Activated CD4-positive, CD25-positive, alpha-beta regulatory T cell (primary cell): ENCODE data around the gene RNF19B.

ENCODE experiments used
- DNase-seq, 4 experiments: peaks; one replicate each; lab custom pipeline; 2025; lab: John Stamatoyannopoulos, UW

RNF19B gene

DNA sequence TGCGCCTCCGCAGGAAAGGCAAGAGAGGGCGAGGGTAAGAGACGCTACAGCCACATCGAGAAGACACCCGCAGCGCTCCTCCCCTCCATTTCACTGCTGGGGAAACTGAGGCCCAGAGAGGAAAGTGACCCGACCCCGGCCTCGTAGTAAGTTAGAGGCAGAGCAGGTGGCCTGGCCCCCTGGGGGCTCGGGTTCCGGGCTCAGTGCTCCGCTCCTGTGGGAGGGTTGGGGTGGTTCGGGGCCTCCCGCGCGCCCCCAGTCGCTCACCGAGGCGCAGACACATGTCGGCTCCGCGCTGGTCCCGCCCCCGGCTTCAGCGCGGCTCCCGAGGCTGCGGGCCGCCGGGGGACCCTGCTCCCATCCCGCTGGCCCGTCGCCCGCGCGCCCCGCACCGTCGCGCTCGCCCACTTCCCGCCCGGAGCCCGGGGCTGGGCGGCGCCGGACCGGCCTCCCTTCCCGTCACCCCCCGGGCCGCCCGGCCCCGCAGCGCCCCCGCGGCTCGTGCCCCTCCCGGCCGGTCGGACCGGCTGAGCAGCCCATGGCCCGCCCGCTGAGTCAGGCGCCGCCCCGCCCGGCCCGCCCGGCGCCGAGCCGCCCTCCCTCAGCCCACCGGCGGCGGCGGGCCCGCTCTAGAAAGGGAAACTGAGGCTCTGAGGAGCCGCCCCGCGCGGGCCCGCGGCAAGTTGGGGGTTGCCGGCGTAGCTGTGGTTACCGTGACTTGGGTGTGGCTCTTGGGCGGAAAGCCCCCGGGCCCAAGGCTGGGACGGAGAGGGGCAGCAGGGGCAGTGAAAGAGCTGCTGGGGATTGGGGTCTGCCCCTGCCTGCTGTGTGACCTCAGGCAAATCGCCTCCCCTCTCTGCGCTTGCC, 63.4 kb downstream of the RNF19B start, which contains the start of gene TMEM54:
Gene TMEM54, minus strand, starts transcription at position 434 of the 867 bp plus-strand sequence. Its CDS starts 151 bp downstream, at position 283.
- no peak for DNase-seq

DNA sequence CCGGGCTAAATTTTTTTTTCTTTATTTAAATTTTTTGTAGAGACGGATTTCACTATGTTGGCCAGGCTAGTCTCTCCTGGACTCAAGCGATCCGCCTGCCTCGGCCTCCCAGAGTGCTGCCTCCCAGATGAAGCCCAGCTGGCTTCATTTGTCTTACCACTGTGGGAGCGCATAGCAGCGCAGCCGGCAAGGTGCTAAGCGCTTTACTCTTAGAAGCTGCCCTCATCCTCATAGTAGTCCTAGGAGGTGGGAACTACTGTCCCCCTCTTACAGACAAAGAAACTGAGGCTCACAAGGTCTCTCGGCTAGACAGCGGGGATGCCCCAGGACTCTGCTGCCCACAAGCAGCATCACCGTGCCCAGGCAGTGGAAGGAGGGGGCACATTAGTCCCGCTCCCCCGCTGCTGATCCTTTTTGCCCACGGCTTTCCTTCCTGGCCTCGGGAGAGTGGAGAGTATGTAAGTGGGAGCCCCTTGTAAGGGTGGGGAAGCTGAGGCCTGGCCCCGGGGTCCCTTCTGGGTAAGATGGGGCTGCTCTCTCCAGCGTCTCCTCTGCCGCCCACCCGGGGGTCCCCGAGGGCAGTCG, 64.1 kb downstream of the RNF19B start:
- DNase-seq, result no peak

DNA sequence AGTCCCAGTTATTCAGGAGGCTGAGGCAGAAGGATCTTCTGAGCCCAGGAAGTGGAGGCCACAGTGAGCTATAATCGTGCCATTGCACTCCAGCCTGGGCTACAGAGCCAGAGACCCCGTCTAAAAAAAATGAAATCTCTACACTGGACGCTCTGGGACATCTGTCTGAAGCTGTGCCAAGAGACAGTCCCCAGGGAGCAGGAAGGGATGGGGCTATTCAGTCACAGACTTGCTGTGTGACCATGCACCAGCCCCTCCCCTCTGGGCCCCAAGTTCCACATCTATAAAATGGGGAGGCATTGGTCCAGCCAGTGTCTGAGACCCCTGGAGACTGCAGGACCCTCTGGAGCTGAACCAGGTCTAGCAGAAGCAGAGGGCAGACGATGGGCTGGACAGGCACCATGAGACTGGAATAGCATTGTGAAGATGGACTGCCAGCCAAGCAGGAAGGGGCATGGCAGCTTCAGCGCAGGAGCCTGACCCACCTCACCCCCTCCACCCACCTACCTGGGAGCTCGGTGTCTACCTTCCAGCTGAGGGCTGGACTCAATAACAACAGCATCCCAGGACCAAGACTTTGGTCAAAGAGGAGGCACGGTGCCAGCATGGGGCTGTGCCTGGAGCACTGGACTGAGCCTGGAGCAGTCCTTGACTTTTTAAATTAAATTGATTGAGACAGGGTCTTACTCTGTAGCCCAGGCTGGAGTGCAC, 64.9 kb downstream of the RNF19B start:
- no peak for DNase-seq

DNA sequence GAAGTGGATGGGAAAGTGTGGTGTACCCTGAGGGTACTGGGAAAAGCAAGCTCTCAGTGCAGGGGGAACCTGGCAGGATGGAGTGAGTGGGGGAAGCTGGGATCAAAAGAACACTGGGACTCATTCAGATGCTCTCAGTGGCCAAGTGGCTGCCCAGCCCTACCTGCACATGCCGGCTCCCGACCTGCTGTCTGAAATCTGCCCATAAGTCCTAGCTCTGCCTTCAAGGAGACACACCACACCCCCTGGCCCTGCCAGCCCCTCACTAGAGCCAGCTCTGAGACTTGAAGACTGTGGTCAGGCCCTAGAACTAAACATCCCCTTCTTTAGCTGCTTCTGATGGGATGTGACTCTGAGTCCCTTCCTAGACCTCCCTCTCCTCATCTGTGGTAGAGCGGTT, 65.7 kb downstream of the RNF19B start:
- no peak for DNase-seq

DNA sequence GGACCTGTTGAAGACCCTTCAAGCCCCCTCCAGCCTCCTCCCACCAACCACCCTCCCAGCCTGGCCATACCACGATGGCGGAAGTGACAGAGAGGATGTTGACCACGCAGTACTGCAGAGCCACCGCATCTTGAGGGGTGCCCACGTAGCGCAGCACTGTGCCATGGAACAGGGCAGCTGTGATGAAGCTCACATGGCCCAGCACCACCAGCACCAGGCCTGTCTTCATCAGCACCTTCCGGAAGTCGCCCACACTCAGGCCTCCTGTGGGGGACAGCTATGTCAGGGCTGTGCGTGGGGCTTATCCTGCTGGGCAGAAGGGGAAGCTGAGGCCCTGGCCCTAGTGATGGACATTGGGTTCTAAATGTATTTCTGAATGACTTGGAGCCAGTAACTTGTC, 66.6 kb downstream of the RNF19B start:
- DNase-seq, result no peak

DNA sequence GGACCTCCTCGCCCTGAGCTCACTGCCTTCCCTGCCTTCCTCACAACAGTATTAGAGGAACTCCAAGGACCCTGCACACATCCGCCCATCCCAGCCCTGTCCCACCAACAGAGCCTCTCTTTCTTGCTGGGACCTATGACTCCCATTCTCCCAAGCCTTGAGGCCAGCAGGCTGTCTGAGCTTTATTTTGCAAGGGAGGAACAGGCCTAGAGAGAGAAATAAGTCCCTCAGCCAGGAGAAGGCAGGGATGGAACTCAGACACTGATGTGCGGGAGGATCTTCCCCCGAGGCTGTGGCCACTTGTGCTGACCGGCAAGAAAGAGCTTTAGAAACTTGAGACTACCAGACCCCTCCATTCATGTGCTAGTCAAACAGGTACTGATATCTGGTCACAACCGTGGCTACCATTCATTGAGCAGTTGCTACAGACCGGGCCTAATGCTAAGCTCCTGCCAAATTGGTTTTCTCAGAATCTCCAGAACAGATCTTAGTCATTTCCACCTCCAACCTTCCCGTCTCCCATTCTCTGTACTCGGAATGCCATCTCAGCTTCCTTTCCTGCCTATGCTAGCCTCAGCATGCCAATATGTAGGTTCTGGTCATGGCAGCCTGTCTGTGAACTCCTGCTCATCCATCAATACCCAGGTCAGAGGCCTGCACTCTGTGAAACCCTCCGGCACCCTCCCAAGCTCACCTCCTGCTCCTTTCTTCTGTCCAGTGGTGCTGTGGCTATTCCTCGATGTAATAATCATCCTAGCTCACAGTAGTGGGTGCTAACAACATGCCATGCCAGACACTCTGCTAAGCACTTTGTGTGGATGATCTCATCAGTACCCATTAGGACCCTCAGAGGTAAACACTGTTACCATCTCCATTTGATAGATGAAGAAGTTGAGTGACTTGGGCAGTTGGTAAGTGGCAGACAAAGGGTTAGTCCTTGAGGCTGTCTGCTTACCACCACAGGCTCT, 67.2 kb downstream of the RNF19B start:
- DNase-seq, result no peak

DNA sequence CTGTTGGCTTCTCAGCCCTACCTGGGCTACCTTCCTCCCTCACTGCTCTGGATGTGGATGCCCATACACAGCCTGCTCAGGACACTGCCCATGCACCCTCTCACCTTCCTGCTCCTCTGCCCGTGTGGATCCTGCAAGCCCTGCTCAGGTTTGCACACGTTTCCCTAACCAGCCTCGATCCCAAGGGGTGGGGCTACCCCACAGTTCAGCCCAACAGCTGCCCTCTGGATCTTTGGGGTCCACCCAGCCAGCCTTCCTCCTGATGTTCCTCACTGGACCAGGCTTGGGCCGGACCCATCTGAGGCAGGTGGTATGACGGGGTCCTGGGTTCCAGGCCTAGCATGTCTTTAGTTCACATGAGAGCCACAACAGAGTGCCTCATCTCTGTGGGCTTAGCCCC, 68.2 kb downstream of the RNF19B start:
- DNase-seq, result no peak

DNA sequence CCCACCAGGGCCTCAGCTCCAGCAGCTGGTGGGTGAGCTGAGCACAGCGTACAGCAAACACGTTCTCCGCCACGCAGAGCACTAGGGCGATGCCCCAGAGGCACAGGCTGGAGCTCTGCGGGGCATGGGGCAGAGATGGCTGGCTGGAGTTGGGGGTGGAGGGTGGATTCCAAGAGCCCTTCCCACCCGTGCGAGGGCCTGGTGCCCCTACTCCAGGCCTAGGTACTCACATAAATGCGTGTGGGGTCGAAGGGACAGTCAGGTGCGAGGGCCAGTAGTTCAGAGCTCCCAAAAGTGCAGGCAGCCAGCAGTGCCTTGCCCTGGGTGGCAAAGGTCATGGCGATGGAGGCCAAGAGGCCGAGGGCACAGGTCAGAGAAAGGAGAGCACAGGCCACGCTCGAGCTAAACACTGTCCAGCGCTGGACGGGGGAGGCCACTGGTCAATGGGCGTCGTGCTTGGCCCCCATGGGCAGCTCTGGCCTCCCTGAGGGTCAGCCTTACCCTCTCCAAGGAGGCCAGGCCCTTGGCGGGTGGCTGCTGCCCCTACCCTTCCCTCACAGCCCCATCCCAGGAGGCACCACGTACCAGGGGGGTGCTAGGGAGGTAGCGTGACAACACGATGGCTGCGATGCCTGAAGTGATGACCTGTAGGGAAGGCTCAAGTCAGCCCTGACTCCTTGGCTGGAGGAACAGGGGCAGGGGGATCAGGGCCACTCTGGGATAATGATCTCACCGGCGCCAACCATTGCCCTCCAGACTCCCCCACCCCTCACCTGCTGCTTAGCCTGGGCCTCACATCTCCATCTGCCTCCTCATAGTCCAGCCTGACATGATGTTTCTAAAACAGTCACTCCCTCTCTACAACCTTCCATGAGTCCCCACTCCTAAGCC, 69.0 kb downstream of the RNF19B start:
- DNase-seq, result no peak

DNA sequence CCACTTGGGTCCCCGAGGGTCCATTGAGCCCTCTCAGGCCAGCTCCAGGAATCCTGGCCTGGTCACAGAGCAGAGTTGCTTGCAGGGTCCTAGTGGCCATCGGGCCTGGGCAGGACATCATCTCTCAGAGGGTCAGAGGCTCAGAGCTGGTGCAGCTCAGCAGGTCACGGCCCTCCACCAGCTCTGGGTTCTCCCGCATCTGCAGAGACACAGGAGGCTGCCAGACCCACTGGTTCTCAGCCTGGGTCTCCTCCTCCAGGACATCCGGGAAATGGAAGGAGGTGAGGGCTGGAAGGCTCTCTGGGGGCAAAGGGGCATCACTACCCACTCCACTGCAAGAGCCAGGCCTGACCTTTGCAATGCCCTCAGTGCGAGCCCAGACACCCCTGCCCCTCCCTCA, 69.9 kb downstream of the RNF19B start:
- DNase-seq, result no peak

DNA sequence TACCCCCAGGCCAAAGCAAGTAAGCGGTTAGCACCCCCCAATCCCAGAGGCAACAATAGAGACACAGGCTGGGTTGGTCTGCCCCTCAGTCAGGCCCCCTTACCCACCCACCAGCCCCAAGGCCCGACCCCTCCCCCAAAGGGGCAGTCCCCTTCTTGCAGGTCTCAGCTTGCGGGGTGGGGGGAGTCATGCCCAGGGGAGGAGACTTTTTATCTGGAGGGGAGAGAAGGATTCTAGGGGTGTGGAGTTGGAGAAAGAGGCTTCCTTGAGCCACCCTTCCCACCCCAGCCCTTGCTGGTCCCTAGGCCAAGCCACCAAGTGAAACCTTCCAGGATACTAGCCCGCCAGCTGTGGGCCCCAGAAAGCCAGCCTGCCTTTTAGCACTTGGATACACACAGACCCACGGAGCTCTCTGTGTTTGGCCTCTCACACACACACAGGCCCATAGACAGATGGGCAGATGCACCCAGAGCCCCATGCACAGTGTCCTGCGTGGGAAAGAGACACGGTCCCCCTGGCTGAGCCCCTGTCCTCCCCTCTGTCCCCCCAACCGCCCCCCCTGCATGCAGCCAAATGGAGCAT, 70.5 kb downstream of the RNF19B start:
- DNase-seq, result no peak

DNA sequence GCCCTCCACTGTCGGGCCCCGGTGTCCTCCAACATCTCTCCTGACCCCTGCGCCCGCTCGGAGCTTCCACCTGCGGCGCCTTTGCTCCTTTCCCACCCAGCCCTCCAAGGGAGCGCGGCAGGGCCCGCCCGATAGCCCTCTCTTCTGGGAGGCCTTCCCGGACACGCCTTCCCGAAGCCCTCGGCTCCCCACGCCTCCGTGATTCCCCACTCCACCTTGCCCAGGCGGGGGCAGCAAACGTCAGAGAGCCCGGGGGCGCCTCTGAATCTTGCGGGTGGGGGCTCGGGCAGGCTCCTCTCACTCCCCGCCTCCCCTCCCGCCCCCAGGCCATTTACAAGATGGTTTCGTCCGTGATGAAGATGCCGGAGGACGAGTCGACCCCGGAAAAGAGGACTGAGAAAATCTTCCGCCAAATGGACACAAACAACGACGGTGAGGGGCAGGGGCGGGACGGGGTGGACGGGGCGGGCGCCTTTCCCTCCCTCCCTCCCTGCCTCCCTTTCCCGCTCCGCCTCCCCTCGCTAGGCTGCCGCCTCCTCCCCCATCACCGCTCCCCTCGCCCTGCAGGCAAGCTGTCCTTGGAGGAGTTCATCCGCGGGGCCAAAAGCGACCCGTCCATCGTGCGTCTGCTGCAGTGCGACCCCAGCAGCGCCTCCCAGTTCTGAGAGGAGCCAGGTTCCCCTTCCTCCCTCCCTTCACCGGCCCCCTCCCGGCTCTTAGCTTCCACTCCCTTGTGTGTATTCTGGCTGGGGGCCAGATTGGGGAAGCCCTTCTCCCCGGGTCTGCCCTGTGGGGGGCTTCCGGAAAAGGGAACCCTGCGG, 71.2 kb downstream of the RNF19B start:
- no peak for DNase-seq

DNA sequence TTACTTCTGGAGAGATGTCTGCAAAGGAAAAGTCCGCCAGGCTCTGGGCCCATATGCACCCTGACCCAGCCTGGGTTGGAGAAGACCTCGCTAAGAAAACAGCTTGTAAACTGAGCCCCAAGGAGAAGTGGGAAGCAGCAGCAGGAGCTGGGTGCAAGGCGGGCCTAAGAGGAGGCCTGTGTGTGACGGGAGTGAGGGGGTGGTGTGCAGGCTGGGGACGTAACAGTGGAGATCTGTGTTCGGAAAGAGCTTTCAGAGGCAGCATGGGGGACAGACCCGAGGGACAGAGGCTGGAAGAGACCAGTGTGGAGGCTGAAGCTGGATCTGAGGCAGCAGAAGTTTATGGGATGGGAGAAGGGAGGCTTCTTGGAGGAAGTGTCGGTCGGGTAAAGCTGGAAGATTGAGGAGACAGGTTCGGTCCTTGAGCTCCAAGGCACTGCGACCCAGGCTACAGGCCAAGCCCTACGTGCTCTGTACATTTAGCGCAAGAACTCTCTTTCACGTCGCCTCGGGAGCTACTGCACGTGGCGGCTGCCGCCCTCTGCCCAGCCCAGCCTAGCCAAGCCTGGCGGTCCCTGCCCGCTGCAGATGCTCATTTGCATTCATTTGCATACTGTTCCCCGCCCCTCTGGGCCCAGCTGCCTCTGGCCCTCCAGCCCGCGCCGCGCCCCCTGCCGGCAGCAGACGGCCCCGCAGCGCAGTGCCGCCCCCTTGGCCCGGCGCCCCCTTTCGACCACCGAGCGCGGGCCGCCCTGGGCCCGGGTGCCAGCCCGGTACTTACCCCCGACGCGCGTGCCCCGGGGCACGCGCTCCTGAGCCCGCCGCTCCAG, 72.0 kb downstream of the RNF19B start:
- no peak for DNase-seq

DNA sequence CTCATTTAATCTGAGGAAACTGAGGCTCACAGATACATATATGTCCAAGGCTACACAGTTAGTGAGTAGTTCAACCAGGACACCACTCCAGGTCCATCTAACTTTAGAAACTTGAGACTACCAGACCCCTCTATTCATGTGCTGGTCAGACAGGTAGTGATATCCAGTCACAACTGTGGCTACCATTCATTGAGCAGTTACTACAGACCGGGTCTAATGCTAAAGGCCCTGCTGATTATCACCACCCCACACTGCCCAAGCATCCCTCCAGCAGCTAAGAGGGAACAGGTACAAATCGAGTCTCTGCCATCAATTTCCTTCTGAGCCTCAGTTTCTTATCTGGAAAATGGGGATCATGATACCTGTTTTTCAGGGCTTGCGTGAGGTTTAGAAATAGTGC, 73.0 kb downstream of the RNF19B start:
- no peak for DNase-seq

DNA sequence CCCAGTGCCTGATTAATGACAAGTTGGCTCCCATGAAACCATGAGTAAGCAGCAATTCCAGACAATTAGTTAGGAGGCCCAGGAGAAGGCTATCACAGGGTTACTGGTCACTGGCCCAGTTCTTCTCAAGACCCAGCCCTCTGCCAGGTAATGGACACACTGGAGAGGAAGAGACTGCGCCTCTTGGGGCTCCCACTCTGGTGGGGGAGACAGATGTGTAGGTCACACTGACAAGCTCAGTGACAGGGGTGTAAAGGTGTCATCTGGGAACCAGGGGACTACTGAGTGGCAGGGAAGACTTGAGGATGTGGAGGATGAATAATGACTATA, 73.4 kb downstream of the RNF19B start:
- DNase-seq, result no peak

DNA sequence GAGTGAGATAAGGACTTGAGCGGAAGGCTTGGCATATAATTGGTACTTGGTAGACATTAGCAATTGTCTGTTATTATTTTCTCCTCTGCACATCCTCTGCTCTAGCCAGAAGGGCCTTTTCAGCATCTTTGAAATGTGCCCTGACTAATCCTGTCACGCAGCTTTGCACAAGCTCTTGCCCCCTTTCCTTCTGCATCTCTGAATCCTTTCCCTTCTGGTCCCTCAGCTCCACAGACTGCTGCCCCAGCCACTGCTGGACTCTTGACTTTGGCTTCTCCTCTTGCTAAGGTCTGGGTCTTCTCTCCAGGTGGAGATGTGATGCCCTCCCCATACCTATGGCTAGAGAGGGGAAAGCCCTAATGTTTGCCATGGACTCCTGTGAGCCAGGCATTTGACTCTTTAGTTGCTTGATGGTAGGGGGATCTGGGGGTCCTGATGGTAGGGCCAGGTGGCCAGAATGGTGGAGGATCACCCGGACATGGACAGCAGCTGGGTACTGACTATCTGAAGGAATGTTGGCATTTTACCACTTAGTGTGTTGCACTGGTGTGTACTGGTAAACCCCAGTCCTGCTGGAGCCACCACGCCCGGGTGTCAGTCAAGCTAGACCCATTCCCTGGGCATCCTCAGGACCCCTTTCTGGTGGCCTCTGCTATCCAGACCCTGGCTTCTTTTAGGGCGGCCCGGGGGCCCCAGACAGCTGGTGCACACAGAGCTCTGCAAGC, 73.9 kb downstream of the RNF19B start:
- DNase-seq, result no peak

DNA sequence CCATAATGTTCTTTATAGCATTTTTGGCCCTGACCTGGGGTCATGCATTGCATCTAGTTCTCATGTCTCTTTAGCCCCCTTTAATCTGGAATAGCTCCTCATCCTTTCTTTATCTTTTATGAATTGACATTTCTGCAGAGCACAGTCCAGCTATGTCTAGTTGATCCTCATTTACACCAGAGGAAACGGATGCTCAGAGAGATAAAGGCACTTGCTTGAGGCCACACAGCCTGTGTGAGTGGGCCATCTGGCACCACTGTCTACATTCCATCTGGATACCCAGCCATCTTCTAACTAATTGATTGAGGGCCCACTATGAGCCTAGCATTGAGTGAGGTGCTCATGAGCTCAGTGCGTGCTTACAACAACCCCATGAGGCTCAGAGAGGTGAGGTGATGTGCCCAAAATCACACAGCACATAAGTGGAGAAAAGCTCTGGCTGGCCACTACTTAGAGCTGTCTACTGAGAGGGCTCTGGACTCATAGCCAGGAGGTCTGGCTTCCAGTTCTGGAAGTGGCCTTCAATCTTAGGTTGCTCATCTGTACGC, 74.8 kb downstream of the RNF19B start:
- DNase-seq, result no peak

DNA sequence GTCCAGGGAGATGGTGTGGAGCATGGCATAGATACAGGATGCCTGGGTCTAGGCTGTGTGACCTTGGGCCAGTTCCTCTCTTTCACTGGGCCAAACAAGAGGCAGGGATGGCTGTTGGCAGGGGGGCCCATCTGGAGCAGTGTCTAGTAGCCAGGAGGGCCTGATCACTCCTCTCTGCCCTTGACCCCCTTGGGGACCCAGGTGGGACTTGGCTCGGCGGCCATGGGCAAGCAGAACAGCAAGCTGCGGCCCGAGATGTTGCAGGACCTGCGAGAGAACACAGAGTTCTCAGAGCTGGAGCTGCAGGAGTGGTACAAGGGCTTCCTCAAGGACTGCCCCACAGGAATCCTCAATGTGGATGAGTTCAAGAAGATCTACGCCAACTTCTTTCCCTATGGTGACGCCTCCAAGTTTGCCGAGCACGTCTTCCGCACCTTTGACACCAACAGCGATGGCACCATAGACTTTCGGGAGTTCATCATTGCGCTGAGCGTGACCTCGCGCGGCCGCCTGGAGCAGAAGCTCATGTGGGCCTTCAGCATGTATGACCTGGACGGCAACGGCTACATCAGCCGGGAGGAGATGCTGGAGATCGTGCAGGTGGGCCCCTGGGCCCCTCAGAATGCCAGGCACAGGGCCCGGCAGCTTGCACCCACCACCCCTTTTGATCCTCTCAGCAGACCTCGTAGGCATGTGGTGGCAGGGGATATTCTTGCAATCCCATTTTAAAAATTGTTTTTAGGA, 75.8 kb downstream of the RNF19B start:
- no peak for DNase-seq
